RWPE2 (cell line): ENCODE data around the gene DPP10.
"Not testable (repeated sequence)": the region's sequence is repeated elsewhere in the genome, so short reads cannot be mapped to it uniquely, and the experiment has no call there.

Source experiments
- ATAC-seq: fragments of 200-7000 bp; cut with Tn5 transposase; 3 replicates; pipeline ENCODE4 v1.9.1; 2021; ENCODE audit warnings: low read depth
- DNase-seq: peaks from one replicate; pipeline ENCODE4 v3.0.0-alpha.2; 2020; ENCODE audit warnings: low spot score
- H3K27ac ChIP-seq: fragments of 450-650 bp; 2 replicates; pipeline ENCODE4 v1.5.1; 2017; ENCODE audit warnings: mild to moderate bottlenecking; ENCODE audit not compliant: poor library complexity, severe bottlenecking
- H3K27me3 ChIP-seq: fragments of 250-450 bp; sonication (Bioruptor Pico); 2 replicates; pipeline ENCODE4 v1.5.1; 2021; ENCODE audit warnings: mild to moderate bottlenecking, moderate library complexity; ENCODE audit not compliant: insufficient read depth, poor library complexity, severe bottlenecking
- H3K36me3 ChIP-seq: fragments of 250-450 bp; sonication (Bioruptor Pico); 2 replicates; pipeline ENCODE4 v1.5.1; 2020; ENCODE audit warnings: low read depth, mild to moderate bottlenecking, moderate library complexity
- H3K4me1 ChIP-seq: fragments of 250-450 bp; sonication (Bioruptor Pico); 2 replicates; pipeline ENCODE4 v1.5.1; 2021; ENCODE audit warnings: mild to moderate bottlenecking, moderate library complexity; ENCODE audit not compliant: insufficient read depth, poor library complexity, severe bottlenecking
- H3K4me3 ChIP-seq: fragments of 250-450 bp; sonication (Bioruptor Pico); 2 replicates; pipeline ENCODE4 v1.5.1; 2021; ENCODE audit warnings: mild to moderate bottlenecking, moderate library complexity; ENCODE audit not compliant: severe bottlenecking
- H3K9me3 ChIP-seq: fragments of 250-450 bp; sonication (Bioruptor Pico); 2 replicates; pipeline ENCODE4 v1.5.1; 2021; ENCODE audit warnings: mild to moderate bottlenecking, moderate library complexity; ENCODE audit not compliant: severe bottlenecking
- TF ChIP-seq, protein P1 (sequence below): fragments of 450-650 bp; IDR thresholded peaks from one replicate; pipeline ENCODE4 v1.5.1; 2017; ENCODE audit warnings: mild to moderate bottlenecking, moderate library complexity; ENCODE audit not compliant: poor library complexity, severe bottlenecking

DPP10 gene

DNA sequence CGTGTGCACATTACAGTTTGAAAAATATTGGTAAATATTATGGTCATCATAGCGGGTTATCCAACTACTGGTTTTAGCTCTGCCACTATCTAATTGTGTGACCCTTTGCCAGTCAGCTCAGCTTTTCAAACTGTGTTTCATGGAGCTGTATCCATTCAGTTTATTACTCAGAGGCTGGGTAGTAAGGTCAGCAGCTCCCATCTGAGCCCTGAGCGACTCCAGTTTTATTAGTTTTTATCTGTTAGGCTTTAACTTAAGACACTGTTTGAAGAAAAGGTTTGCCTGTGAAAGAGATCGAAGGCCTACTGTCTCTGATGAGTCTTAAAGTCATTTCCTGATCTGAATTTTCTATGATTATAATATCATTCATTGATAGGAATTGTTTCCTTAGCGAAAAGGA is 76.3 kb downstream of the DPP10 start:
- TF ChIP-seq, protein P1, sequence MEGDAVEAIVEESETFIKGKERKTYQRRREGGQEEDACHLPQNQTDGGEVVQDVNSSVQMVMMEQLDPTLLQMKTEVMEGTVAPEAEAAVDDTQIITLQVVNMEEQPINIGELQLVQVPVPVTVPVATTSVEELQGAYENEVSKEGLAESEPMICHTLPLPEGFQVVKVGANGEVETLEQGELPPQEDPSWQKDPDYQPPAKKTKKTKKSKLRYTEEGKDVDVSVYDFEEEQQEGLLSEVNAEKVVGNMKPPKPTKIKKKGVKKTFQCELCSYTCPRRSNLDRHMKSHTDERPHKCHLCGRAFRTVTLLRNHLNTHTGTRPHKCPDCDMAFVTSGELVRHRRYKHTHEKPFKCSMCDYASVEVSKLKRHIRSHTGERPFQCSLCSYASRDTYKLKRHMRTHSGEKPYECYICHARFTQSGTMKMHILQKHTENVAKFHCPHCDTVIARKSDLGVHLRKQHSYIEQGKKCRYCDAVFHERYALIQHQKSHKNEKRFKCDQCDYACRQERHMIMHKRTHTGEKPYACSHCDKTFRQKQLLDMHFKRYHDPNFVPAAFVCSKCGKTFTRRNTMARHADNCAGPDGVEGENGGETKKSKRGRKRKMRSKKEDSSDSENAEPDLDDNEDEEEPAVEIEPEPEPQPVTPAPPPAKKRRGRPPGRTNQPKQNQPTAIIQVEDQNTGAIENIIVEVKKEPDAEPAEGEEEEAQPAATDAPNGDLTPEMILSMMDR, result no peak

DNA sequence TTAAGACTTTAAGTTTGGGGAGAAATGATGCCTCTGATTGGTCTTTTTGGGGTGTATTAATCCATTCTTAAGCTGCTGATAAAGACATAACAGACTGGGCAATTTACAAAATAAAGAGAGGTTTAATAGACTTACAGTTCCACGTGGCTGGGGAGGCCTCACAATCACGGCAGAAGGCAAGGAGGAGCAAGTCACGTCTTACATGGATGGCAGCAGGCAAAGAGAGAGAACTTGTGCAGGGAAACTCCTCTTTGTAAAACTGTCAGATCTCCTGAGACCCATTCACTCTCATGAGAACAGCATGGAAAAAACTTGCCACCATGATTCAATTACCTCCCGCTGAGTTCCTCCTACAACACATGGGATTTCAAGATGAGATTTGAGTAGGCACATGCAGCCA is 80.2 kb downstream of the DPP10 start:
- not testable (repeated sequence) for H3K4me1 ChIP-seq, ATAC-seq, H3K4me3 ChIP-seq, H3K27ac ChIP-seq, H3K36me3 ChIP-seq, H3K27me3 ChIP-seq, H3K9me3 ChIP-seq, DNase-seq

More for the DNA sequence above, 76.3 kb downstream of the DPP10 start:
- Histone ChIP-seq H3K27me3 (no peaks in the 10 kb centered on the region), H3K36me3 (no peaks in the 10 kb centered on the region), H3K4me1 (no peaks in the 10 kb centered on the region), H3K27ac (no peak overlapping the region), H3K9me3 (no peaks in the 10 kb centered on the region), H3K4me3 (no peak overlapping the region)
- no peak for DNase-seq
- ATAC-seq, result no peak

DNA sequence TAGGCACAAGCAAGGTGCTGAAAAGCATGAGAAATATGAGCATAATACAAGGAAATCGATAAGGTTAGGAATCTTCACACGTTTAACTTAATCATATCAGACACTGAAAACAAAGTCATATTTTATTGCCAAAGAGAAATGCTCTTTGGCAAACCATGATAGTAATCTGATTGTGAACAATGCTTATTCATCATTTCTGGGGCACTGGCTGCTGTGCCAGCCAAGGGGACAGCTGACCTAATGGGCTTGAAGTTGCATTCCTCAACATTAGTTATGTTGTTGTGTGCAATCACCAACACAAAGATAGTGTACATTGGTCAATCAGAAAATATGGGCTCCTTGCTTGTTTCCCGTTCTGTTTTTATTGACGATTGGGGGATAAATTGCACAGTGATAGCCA is 83.5 kb downstream of the DPP10 start:
- Histone ChIP-seq H3K27me3 (no peaks in the 10 kb centered on the region), H3K27ac (no peak overlapping the region), H3K4me1 (no peaks in the 10 kb centered on the region), H3K36me3 (no peaks in the 10 kb centered on the region), H3K9me3 (no peaks in the 10 kb centered on the region), H3K4me3 (no peak overlapping the region)
- no peak for ATAC-seq
- TF ChIP-seq, protein P1, result no peak
- no peak for DNase-seq

DNA sequence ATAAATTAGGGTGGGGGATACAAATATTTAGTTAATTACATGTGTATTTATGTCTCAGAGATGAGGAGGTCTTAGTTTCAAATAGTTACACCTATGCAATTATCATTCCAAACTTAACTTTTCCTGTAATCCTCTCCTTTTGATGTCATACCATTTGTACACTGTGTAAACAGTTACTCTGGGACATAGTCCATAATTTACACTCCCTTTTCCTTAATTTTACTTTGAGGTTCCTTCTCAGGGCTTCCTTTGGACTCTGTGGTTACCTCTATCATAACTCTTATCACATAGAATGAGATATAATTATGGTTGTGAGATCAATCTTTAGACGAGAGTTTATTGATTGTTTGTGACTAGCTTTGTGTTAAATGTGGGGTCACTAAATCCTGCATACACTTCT is 84.4 kb downstream of the DPP10 start:
- TF ChIP-seq, protein P1, result no peak
- DNase-seq, result no peak
- Histone ChIP-seq H3K27ac (no peak overlapping the region), H3K36me3 (no peaks in the 10 kb centered on the region), H3K27me3 (no peaks in the 10 kb centered on the region), H3K4me1 (no peaks in the 10 kb centered on the region), H3K4me3 (no peak overlapping the region), H3K9me3 (no peaks in the 10 kb centered on the region)
- no peak for ATAC-seq

DNA sequence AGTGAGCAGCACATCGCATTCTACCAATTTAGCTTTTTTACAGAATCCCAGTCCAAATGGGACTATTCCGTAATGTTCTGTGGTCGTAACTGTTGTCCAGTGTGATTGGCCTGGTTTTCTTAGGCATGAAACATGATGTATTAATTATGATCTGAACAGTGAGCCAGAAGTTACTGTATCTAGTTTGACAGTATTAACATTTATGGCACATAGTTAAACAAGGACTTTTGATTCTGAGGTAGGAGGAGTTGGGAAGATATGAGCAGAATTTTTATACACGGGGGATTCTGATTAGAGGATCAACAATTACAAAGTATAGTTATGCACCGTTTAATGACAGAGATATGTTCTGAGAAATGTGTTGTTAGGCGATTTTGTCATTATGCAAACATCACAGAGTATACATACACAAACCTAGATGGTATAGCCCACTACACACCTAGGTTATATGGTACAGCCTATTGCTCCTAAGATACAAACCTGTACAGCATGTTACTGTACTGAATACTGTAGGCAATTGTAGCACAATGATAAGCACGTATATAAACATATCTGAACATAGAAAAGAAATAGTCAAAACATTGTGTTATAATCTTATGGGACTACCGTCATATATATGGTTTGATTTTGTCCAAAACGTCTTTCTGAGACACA is 85.0 kb downstream of the DPP10 start:
- H3K4me3 ChIP-seq, result no peak overlapping the region
- TF ChIP-seq, protein P1, result no peak
- H3K4me1 ChIP-seq, result no peaks in the 10 kb centered on the region
- no peaks in the 10 kb centered on the region for H3K36me3 ChIP-seq
- no peaks in the 10 kb centered on the region for H3K9me3 ChIP-seq
- no peak for DNase-seq
- H3K27me3 ChIP-seq, result no peaks in the 10 kb centered on the region
- ATAC-seq, result no peak
- no peak overlapping the region for H3K27ac ChIP-seq
